CD4-positive, alpha-beta T cell treated with Interleukin-12 subunit alpha and Interleukin-12 subunit beta, for 1 hour (primary cell): ENCODE results near the gene METTL26.

Experiments
- DNase-seq: peaks from one replicate; pipeline ENCODE4 v3.0.0-alpha.2; 2020

METTL26 gene

GRCh38 chr16:637081-638018, 1.2 kb upstream of the METTL26 start:
- peak; percentile 89 for DNase-seq

GRCh38 chr16:635573-636205, 416 bp downstream of the METTL26 start:
- DNase-seq = no peak

DNA sequence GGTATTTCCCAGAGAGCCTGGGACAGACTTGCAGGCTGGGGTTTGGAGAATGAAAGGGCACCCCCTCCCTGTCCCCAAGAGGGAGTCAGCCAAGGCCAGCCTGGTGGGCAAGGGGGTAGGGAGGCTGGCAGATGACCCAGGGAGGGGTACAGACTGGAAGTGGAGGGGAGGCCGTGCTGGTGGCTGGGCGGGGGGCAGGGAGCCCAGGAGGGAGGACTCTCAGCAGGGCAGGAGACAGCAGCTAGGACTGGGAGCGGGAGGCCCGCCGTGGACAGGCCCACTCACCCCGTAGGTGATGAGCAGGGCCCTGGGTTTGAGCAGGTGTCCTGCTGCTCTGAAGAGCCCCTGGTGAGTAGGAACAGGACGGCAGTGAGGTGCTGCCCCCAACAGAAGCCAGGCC, 1.1 kb downstream of the METTL26 start:
- no peak for DNase-seq

- no peak for DNase-seq
Observed at GRCh38 chr16:634051-634670, 1.9 kb downstream of the METTL26 start.

- no peak for DNase-seq
Observed at GRCh38 chr16:633336-634050, 2.6 kb downstream of the METTL26 start.

DNA sequence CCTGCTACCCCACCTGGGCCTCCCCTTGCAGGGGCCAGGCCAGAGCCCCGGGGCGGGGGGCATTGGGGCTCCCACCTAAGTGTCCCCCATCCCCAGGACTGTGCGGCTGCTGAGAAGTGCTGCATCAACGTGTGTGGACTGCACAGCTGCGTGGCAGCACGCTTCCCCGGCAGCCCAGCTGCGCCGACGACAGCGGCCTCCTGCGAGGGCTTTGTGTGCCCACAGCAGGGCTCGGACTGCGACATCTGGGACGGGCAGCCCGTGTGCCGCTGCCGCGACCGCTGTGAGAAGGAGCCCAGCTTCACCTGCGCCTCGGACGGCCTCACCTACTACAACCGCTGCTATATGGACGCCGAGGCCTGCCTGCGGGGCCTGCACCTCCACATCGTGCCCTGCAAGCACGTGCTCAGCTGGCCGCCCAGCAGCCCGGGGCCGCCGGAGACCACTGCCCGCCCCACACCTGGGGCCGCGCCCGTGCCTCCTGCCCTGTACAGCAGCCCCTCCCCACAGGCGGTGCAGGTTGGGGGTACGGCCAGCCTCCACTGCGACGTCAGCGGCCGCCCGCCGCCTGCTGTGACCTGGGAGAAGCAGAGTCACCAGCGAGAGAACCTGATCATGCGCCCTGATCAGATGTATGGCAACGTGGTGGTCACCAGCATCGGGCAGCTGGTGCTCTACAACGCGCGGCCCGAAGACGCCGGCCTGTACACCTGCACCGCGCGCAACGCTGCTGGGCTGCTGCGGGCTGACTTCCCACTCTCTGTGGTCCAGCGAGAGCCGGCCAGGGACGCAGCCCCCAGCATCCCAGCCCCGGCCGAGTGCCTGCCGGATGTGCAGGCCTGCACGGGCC, 3.4 kb downstream of the METTL26 start:
- no peak for DNase-seq

DNA sequence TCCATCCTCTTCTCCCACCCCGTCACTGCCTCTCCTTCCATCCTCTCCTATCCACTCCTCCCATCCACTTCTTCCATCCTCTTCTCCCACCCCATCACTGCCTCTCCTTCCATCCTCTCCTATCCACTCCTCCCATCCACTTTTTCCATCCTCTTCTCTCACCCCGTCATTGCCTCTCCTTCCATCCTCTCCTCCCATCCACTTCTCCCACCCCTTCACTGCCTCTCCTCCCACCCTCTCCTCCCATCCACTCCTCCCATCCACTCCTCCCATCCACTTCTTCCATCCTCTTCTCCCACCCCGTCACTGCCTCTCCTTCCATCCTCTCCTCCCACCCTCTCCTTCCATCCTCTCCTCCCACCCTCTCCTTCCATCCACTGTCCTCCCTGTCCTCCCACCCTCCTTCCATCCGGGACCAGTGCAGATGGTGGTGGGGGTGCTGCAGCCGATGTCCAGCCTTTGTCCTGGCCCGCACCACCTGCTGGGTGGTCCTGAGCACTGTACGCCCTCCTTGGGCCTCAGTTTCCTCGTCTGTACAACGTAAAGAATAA, 4.2 kb downstream of the METTL26 start:
- DNase-seq = no peak

DNA sequence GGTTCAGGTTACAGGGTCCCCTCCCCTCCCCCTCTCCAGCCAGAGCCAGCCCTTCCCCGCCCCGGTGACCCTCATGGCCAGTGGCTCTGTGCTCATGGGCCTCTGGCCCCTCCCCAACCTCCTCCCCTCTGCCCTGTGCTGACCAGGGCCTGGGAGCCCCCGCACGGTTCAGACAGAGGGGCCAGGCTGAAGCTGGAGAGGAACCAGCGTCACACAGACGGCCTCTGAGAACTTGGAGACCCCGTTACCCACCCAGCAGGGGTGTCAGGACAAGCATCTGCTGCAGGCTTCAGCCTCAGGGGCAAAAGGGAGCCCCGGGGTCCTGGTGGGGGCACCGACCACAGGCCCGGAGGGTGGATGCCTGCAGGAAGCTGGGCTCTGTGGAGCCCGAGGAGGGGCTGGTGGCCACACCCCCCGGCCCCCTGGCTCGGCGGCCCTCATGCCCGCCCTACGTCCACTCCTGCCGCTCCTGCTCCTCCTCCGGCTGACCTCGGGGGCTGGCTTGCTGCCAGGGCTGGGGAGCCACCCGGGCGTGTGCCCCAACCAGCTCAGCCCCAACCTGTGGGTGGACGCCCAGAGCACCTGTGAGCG, 5.2 kb downstream of the METTL26 start, which contains the start of gene WFIKKN1:
Gene WFIKKN1 (plus strand): TSS at position 171 of the 591 bp plus-strand sequence. CDS start 269 bp downstream, at position 440.
- no peak for DNase-seq

DNA sequence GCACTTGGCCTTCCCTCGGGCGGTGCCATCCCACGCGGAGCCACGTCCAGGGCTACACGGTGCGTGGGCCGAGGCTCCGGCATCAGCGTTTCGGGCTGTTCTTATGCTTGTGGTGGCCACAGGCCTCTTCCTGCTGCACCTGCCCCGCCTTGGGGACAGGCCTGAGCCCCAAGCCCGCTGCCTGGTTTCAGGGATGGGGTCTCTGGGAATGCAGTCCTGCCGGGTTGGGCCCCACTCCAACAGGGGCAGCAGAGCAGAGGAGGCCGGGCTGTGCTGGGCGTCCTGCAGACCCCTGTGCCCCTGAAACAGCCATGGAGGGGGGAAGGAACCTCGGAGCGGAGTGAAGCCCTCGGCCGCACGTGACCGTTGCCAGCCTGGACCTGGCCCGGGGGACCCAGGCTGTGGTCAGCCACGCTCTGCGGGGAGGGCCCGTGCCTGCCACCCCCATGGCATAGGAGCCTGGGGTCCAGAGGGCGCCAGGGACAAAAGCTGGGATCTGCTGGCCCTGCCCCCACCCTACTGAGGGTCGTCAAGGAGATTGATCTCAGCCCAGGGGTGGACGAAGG, 5.8 kb downstream of the METTL26 start:
- no peak for DNase-seq

GRCh38 chr16:629833-630248, 6.3 kb downstream of the METTL26 start:
- no peak for DNase-seq

GRCh38 chr16:629185-629832, 6.8 kb downstream of the METTL26 start:
- DNase-seq = no peak

GRCh38 chr16:628321-629061, 7.6 kb downstream of the METTL26 start:
- no peak for DNase-seq

GRCh38 chr16:627454-628239, 8.5 kb downstream of the METTL26 start:
- no peak for DNase-seq

DNA sequence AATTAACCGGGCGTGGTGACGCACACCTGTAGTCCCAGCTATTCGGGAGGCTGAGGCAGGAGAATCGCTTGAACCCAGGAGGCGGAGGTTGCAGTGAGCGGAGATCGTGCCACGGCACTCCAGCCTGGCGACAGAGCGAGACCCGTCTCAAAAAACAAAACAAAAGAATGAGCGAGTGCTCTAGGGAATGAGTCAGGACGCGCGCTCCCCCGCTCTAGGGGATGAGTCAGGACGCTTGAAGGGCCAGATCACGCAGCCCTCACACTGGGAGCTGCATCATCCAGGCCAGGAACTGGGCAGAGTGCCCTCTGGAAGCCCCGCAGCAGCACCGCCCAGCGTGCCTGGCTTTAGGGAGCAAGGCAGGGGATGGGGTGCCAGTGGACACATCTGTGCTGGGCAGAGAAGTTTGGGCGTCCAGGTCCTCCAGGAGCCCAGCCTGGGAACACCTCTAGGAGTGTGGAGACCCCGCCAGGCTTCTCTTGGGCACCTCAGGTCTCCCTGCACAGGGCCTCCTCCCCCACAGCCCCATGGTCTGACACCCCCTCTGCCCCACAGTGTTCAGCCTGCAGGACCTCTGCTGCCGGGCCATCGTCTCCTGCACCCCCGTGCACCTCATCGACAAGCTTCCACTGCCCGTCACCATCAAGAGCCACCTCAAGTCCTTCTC, 9.2 kb downstream of the METTL26 start:
- no peak for DNase-seq

DNA sequence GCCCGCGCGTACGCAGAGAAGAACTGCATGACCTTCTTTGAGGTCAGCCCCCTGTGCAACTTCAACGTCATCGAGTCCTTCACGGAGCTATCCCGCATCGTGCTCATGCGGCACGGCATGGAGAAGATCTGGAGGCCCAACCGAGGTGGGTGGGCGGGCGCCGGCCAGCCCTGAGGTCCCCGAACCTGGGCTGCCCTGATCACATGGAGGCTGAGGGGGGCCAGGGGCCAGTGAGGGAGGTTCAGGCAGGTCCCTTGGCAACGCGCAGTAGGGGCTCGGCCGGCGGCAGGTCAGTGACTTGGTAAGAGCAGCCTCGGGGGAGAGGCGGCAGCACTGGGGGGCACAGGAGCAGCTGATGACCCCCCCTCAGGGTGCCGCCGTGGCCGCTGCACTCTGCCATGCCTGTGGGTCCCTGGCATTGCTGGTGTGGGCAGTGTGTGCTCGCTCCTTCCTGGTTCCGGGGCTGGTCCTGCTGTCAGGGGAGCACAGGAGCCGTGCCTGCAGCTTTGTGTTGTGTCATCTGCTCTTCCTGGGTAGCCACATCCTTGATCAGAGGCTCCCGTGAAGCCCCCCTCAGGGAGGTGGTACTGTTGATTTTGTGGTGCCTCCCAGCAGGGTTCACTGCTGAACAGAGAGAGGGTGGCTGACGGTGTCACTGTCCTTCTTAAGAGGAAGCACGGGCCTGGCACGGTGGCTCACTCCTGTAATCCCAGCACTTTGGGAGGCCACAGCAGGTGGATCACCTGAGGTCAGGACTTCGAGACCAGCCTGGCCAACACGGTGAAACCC, 9.9 kb downstream of the METTL26 start:
- DNase-seq = no peak

GRCh38 chr16:625117-625976, 10.8 kb downstream of the METTL26 start:
- no peak for DNase-seq
